NCI-H2081 treated with DMSO at 0.1 percent for 48 hours (cell line): Measurements from ENCODE around the gene NDRG2.
A peak's percentile ranks its signal among the peaks of the same experiment; 100 is the strongest.

Source experiments
- DNase-seq: peaks from one replicate; lab custom pipeline; 2025; lab: John Stamatoyannopoulos, UW

NDRG2 gene

GRCh38 chr14:21024585-21025370, at the start of gene NDRG2:
Gene NDRG2 (minus strand): TSS chr14:21025061. CDS start chr14:21023315, 1,746 bp downstream.
- DNase-seq = no peak

DNA sequence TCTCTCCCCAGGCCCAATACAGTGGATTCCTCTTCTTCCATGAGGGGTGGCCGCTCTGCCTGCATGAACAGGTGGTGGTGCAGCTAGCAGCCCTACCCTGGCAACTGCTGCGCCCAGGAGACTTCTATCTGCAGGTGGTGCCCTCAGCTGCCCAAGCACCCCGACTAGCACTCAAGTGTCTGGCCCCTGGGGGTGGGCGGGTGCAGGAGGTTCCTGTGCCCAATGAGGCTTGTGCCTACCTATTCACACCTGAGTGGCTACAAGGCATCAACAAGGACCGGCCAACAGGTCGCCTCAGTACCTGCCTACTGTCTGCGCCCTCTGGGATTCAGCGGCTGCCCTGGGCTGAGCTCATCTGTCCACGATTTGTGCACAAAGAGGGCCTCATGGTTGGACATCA, 49.1 kb upstream of the NDRG2 start:
- DNase-seq = no peak

DNA sequence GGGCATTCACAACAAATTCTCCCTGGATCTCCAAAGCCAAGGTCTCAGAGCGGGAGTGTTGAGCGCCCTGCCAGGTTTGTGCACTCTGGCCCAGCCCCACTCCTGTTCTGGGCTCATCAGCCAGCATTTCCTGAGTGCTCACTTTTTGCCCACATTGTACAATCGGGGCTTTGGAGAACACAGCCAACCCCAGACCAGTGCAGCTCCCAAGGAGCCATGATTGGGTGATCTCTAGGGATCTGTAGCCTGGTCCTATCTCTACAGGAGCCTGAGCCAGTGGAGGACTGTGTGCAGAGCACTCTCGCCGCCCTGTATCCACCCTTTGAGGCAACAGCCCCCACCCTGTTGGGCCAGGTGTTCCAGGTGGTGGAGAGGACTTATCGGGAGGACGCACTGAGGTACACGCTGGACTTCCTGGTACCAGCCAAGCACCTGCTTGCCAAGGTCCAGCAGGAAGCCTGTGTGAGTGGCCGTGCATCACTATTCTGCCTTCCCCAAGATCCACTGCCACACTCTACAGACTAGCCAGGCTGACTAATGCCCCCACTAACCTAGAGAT, 48.0 kb upstream of the NDRG2 start:
- DNase-seq = no peak

DNA sequence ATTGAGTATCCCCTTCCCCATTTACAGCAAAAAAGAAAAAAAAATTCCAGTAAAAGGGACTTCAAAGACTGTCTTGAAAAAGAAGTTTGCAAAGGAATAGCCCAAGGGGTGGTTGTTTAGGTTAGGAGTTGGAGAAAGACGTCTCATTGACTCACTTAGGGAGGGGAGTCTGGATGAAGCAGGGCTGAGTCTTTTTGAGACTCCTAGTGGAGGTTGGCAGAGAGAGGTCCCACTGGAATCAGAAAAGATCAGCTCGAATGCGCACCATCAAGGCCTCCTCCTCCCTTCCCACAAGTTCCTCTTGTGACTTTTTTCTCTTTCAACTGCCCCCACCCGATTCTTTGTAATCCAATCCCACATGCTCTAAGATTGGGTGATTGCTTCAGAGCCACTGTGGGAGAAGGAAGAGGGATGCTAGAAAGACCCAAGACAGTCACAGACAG, 47.2 kb upstream of the NDRG2 start:
- no peak for DNase-seq

DNA sequence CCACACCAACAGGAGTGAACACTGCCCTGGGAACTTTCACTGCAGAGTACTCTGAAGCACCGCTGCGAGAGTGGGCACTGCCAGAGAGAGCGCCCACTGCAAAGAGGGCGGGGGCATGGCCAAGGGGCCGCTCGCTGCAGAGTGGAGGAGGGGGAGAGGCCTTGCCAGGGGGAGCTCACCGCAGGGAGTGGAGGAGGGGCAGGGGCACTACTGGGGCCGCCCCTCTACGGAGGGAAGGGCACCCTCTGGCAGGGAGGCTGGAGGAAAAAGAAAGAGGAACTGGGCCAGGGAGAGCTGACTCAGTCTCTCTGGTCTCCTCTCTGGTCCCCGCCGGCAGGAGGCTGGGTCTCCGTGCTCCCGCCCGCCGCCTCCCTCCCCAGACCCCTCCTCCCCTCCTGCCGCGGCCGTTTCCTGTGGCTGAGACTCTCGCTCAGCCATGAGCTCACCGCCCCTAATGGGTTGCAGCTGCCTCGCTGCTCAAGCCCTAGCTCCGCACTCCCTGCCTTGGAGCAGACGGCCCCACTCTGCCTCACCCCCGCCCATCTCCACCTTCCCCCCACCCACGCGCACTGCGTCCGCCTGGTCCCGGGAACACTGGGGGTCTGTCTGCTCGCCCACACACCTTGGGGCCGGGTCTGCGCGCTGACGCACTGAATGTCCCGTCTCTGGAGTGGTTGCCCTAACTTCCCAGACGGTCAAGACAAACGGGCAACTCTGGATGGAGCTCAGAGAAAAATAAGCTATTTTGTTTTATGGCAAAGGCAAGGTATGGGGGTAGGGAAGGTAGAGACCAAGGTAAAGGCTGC, 46.6 kb upstream of the NDRG2 start:
- DNase-seq = peak; percentile 28

GRCh38 chr14:21070610-21071224, 45.9 kb upstream of the NDRG2 start:
- DNase-seq = no peak

DNA sequence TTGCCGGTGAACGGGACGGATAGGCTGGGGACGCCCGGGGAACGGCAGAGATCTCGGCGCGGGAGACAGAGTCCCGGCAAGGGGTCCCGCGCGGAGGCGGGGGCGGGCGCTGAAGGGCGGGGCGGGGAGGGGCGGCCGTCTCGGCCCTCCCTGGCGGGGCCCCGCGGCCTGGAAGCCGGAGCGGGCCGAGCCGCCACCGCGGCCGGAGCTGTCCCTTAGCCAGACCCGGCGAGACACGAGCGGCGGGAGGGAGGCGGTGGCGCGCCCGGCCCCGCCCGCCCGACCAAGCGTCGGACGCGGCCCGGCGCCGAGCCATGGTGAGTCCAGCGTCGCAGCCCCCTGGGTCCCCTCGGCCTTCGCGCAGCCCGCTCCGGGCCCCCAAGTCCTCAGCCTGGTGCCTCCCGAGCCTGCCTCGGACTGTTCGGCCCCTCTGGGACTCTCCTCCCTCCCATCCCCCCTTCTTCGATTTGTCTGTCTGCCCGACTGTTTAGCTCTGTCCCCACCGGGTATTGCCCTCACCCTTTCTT, 45.3 kb upstream of the NDRG2 start, which contains the start of gene ARHGEF40:
TSS of gene ARHGEF40 (plus strand) at position 222 of the 527 bp plus-strand sequence. CDS start at position 315, 93 bp downstream.
- DNase-seq = no peak

- DNase-seq = no peak
These were observed 44.7 kb upstream of the NDRG2 start for GRCh38 chr14:21069388-21070082.

- no peak for DNase-seq
These were observed 43.9 kb upstream of the NDRG2 start for GRCh38 chr14:21068521-21069387.

DNA sequence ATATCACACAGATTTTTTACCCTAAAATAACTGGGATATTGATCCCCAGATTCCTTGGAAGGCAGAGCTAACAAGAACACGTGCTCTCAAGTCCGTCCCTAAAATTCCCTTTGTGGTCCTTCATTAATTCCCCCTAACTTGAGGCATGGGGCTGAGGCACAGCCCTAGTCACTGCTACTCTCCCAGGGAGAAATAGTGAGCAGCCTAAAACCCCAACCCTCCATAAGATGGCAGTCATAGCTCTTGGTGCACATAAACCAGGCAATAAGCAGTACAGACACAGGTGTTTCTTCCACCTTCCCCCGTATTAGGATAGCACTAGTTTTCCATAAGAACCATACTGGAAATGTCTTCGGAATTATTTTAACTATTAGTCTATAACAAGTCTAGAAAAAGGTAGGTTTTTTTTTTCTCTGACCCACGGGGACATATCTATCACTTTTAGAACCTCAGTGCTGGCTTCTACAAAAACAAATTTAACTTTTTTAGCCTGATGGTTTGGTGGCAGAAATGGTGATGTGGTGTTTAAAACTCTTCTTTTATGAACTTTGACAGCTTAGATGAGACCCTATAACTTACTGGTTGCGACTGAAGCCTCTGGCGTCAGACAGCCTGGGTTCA, 42.1 kb upstream of the NDRG2 start:
- no peak for DNase-seq

GRCh38 chr14:21063479-21063878, 38.6 kb upstream of the NDRG2 start:
- DNase-seq = no peak

DNA sequence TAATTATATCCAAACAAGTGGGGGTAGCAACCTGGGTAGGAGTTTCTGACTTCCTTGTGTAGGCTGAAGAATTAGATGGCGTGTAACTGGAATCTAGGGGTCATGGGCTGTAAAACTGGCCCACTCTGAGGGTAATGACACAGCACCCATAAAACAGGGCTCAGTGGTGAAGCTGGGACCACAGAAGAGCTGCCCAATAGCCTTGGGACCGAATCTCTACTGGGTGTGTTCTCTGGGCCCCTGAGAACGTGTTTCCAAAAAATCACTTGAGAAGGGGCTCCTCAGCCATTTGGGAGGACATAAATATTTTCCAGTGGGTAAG, 36.4 kb upstream of the NDRG2 start:
- no peak for DNase-seq

- DNase-seq = no peak
These were observed 35.9 kb upstream of the NDRG2 start for GRCh38 chr14:21060614-21061346.

- no peak for DNase-seq
These were observed 35.2 kb upstream of the NDRG2 start for GRCh38 chr14:21059842-21060613.

DNA sequence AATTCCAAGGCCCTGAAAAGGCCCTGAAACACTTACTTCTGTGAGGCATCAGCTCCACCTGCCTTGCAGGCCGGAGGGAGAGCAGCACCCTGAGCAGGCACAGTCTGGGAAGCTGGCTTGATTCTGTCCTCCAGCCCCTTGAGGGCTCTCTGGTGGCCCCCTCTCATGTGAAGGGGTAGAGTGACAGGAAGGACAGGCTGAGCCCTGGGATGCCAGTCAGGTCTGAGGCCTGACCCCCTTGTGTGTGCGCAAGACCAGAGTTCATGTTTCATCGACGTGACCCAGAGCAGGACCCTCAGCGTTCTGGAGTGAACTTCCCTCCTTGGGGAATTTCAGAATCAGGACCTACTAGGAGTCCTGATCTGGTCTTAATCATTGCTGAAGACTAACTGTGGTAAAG, 34.0 kb upstream of the NDRG2 start:
- DNase-seq = no peak

- DNase-seq = no peak
These were observed 33.2 kb upstream of the NDRG2 start, which contains the start of gene RNASE8 for GRCh38 chr14:21057803-21058675. Gene RNASE8 (plus strand): TSS chr14:21057822. CDS start chr14:21057893, 71 bp downstream.

DNA sequence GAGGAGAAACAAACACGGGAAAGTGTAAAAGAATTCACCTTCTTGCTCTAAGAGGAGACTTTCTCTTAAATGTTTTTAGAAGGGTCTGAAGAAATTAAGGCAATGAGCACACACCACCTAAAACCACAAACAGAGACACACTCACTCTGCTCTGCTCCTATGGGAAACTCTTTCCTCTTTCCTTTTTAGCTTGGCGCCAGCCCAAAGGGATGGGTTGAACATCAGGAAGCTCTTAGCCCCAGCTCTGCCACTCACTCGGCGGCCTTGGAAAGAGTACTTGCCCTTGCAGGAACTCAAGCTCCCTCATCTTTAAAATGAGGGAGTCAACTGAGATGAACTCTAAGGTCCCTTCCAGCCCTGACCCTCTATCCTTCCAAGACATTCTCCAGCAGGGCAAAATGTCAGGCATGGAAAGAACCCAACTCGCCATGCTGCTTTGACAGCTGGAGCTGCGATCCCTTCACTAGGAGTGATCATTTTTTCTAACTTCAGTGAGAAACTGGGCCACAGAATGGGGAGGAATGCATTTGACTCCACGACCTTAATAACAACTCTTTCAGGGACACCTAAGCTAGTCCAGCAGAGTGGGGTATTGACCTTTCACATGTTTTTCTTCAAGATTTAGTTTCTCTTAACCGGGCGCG, 31.8 kb upstream of the NDRG2 start:
- no peak for DNase-seq
